ENCODE results near the gene CSF1.

CSF1 gene

GRCh38 chr1:109895720-109896504 is 14.7 kb upstream of the CSF1 start:
- TF ChIP-seq, protein P1, sequence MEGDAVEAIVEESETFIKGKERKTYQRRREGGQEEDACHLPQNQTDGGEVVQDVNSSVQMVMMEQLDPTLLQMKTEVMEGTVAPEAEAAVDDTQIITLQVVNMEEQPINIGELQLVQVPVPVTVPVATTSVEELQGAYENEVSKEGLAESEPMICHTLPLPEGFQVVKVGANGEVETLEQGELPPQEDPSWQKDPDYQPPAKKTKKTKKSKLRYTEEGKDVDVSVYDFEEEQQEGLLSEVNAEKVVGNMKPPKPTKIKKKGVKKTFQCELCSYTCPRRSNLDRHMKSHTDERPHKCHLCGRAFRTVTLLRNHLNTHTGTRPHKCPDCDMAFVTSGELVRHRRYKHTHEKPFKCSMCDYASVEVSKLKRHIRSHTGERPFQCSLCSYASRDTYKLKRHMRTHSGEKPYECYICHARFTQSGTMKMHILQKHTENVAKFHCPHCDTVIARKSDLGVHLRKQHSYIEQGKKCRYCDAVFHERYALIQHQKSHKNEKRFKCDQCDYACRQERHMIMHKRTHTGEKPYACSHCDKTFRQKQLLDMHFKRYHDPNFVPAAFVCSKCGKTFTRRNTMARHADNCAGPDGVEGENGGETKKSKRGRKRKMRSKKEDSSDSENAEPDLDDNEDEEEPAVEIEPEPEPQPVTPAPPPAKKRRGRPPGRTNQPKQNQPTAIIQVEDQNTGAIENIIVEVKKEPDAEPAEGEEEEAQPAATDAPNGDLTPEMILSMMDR (conservative IDR thresholded peaks at IDR 0.05; ENCODE audit: control insufficient read depth, insufficient read depth, low read depth, low read length) = no peak
- no peak overlapping the region for H3K4me3 ChIP-seq (ENCODE audit: control insufficient read depth, low read depth, low read length)
- peak; percentile 71 for DNase-seq (ENCODE audit: low read depth)

- DNase-seq (ENCODE audit: low read depth) = no peak
- no peak overlapping the region for H3K4me3 ChIP-seq (ENCODE audit: control insufficient read depth, low read depth, low read length)
- TF ChIP-seq, protein P1 (conservative IDR thresholded peaks at IDR 0.05; ENCODE audit: control insufficient read depth, insufficient read depth, low read depth, low read length) = no peak
Measured at GRCh38 chr1:109896681-109897080, 14.0 kb upstream of the CSF1 start.

DNA sequence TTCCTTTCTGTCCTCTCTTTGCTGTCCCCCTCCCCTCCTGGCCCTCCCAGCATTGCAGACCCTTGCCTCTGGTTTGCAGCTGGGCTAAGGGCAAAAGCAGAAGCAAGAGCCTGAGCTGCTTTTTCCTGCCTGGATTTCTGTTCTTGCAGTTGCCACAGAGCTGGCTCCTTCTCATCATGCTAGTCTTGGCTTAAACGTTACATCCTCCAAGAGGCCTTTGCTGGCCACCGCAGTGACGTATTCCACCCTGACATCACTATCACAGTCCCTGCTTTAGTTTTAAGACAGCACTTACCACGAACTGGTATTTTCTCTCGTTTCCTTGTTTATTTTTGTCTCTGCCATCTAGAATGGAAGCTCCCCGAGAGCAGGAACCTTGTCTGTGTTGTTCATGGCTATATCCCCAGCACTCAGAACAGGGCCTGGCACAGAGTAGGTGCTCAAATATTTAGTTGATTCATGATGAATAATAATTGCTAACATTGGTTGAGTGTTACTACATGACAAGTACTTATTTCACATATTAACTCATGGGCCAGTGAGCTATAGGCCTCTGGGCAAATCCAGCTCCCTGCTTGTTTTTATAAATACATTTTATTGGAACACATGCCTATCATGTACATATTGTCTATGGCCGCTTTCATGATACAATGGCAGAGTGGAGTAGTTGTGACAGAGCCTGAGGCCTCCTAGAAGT is 13.2 kb upstream of the CSF1 start:
- TF ChIP-seq, protein P1 (conservative IDR thresholded peaks at IDR 0.05; ENCODE audit: control insufficient read depth, insufficient read depth, low read depth, low read length) = no peak

GRCh38 chr1:109898842-109899241 is 11.8 kb upstream of the CSF1 start:
- DNase-seq (ENCODE audit: low read depth) = no peak
- TF ChIP-seq, protein P1 (conservative IDR thresholded peaks at IDR 0.05; ENCODE audit: control insufficient read depth, insufficient read depth, low read depth, low read length) = no peak
- no peak overlapping the region for H3K4me3 ChIP-seq (ENCODE audit: control insufficient read depth, low read depth, low read length)

More for the DNA sequence above, 13.2 kb upstream of the CSF1 start:
- DNase-seq (ENCODE audit: low read depth) = peak; percentile 62
- H3K4me3 ChIP-seq (ENCODE audit: control insufficient read depth, low read depth, low read length) = no peak overlapping the region

- no peak overlapping the region for H3K4me3 ChIP-seq (ENCODE audit: control insufficient read depth, low read depth, low read length)
- DNase-seq (ENCODE audit: low read depth) = no peak
- TF ChIP-seq, protein P1 (conservative IDR thresholded peaks at IDR 0.05; ENCODE audit: control insufficient read depth, insufficient read depth, low read depth, low read length) = no peak
Measured at GRCh38 chr1:109901141-109901523, 9.5 kb upstream of the CSF1 start.

DNA sequence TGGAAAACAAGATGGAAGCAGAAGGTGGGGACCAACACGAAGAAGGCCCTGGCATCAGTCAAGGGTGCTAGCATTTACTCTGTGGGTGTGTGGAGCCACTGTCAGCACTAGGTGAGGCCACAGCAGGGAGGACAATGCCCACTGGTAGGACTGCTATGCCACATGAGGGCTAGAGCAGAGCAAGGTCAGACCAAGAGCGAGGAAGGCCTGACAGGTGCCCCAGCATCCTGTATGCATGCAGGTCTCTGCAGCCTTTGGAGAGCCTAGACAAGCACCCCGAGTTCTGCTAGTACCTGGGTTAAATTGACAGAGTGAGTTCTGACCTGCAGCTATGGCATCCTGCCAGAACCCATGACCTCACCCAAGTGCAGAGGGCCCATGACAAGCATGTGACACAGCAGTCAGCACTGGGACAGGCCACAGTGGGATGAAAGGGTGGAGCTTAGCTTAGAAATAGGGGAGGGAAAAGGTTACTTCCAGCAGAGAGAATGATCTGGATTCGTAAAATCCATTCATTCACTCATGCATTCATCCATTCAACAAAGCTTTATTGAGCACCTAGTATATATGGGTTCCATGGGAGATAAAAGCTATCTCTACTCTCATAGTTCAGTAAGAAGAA is 9.0 kb upstream of the CSF1 start:
- TF ChIP-seq, protein P1 (conservative IDR thresholded peaks at IDR 0.05; ENCODE audit: control insufficient read depth, insufficient read depth, low read depth, low read length) = no peak
- no peak for DNase-seq (ENCODE audit: low read depth)

More for the DNA sequence above, 9.0 kb upstream of the CSF1 start:
- no peak overlapping the region for H3K4me3 ChIP-seq (ENCODE audit: control insufficient read depth, low read depth, low read length)

Data from fibroblast of mammary gland (primary cell).